ENCODE measurements around the gene BORCS6. TPM values are rescaled to one million over a fixed set of nuclear protein-coding genes. Genes with fewer than 3 reads are reported as not detected.

The BORCS6 gene
- total and polyA plus RNA-seq, 2 of the 13 experiments (the other 11 are each of a cell fraction or from before 2014, with no cell fraction given): 2.0 to 5.1 TPM

GRCh38 chr17:8185582-8186445, 4.2 kb downstream of the BORCS6 start (continued):
- no peak for TF ChIP-seq CHD2 (IDR thresholded peaks at IDR 0.05; ENCODE audit: low read depth, low read length)
- peak; percentile 28 for TF ChIP-seq ZNF781 (CRISPR knock-in tag; IDR thresholded peaks at IDR 0.05; ENCODE audit: borderline replicate concordance, not compliant biosample characterization)
- TF ChIP-seq ZNF530 (CRISPR knock-in tag; IDR thresholded peaks at IDR 0.05; ENCODE audit: low read depth): no peak
- TF ChIP-seq ZSCAN9 (CRISPR knock-in tag; IDR thresholded peaks at IDR 0.05; ENCODE audit: borderline replicate concordance): peak; percentile 50; the same call in 1 of the 2 replicates
- no peak for TF ChIP-seq PAX8 (CRISPR knock-in tag; IDR thresholded peaks at IDR 0.05; ENCODE audit: borderline replicate concordance)
- TF ChIP-seq KDM3A (CRISPR knock-in tag; IDR thresholded peaks at IDR 0.05; ENCODE audit: low read depth): peak; percentile 40; the same call in 1 of the 2 replicates
- no peak for TF ChIP-seq IKZF4 (CRISPR knock-in tag; IDR thresholded peaks at IDR 0.05; ENCODE audit: borderline replicate concordance, low read depth, not compliant biosample characterization)
- peak; percentile 48; the same call in 1 of the 2 replicates for TF ChIP-seq HDAC2 (CRISPR knock-in tag; IDR thresholded peaks at IDR 0.05)
- TF ChIP-seq ZNF333 (CRISPR knock-in tag; IDR thresholded peaks at IDR 0.05; ENCODE audit: borderline replicate concordance): no peak
- peak; percentile 15; the same call in 1 of the 2 replicates for TF ChIP-seq GABPB1 (CRISPR knock-in tag; IDR thresholded peaks at IDR 0.05)
- TF ChIP-seq ZNF788 (CRISPR knock-in tag; IDR thresholded peaks at IDR 0.05; ENCODE audit: borderline replicate concordance): peak; percentile 75
- TF ChIP-seq MEF2D (CRISPR knock-in tag; IDR thresholded peaks at IDR 0.05): peak; percentile 15; the same call in 1 of the 2 replicates
- no peak for TF ChIP-seq NFE2L2 (IDR thresholded peaks at IDR 0.05; ENCODE audit: low read length)
- no peak for TF ChIP-seq JARID2 (CRISPR knock-in tag; IDR thresholded peaks at IDR 0.05; ENCODE audit: insufficient replicate concordance)
- no peak for TF ChIP-seq TRAFD1 (CRISPR knock-in tag; IDR thresholded peaks at IDR 0.05; ENCODE audit: borderline replicate concordance)
- peak; percentile 58 for TF ChIP-seq FOSL2 (CRISPR knock-in tag; IDR thresholded peaks at IDR 0.05)
- no peak for TF ChIP-seq ZNF639 (CRISPR knock-in tag; conservative IDR thresholded peaks at IDR 0.05)
- 0 out of 2 replicates have a peak, but pooled peaks have one; percentile 20 for TF ChIP-seq NKX3-1 (CRISPR knock-in tag; IDR thresholded peaks at IDR 0.05)
- peak; percentile 55; the same call in 1 of the 2 replicates for TF ChIP-seq ZGPAT (CRISPR knock-in tag; IDR thresholded peaks at IDR 0.05)
- TF ChIP-seq ZNF704 (CRISPR knock-in tag; IDR thresholded peaks at IDR 0.05; ENCODE audit: borderline replicate concordance): no peak
- TF ChIP-seq SNAPC2 (CRISPR knock-in tag; IDR thresholded peaks at IDR 0.05): no peak
- no peak for TF ChIP-seq SMC3 (IDR thresholded peaks at IDR 0.05; ENCODE audit: low read length)

Data from HepG2 (cell line).